22Rv1 (cell line): ENCODE results near the gene MIOS.

ENCODE experiments used
- ZFX ChIP-seq: fragments of 450-650 bp; IDR thresholded peaks from 2 replicates; pipeline ENCODE4 v1.6.1; 2017; ENCODE audit warnings: antibody characterized with exemption, borderline replicate concordance
- TF ChIP-seq, protein P1 (sequence below): fragments of 450-650 bp; IDR thresholded peaks from 2 replicates; pipeline ENCODE4 v1.5.1; 2017; ENCODE audit warnings: mild to moderate bottlenecking

DNA sequence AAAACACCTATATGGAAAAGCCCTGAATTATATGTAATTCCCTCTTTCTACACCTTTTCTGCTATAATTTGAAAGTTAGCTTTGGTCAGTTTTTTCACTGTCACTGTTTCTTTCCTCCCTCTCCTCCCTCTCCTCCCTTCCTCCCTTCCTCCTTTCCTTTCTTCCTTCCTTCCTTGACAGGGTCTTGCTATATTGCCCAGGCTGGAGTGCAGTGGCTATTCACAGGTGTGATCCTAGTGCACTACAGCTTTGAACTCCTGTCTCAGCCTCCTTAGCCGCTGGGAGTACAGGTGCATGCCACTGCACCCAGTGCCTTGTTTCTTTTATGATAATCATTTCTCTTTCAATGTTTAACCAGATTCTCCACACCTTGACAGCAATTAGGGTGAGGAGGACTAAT is 51.7 kb downstream of the MIOS start:
- TF ChIP-seq, protein P1, sequence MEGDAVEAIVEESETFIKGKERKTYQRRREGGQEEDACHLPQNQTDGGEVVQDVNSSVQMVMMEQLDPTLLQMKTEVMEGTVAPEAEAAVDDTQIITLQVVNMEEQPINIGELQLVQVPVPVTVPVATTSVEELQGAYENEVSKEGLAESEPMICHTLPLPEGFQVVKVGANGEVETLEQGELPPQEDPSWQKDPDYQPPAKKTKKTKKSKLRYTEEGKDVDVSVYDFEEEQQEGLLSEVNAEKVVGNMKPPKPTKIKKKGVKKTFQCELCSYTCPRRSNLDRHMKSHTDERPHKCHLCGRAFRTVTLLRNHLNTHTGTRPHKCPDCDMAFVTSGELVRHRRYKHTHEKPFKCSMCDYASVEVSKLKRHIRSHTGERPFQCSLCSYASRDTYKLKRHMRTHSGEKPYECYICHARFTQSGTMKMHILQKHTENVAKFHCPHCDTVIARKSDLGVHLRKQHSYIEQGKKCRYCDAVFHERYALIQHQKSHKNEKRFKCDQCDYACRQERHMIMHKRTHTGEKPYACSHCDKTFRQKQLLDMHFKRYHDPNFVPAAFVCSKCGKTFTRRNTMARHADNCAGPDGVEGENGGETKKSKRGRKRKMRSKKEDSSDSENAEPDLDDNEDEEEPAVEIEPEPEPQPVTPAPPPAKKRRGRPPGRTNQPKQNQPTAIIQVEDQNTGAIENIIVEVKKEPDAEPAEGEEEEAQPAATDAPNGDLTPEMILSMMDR, result no peak
- TF ChIP-seq ZFX, result no peak
